CD14-positive monocyte (primary cell): ENCODE measurements around the gene AP1S3. TPM values are rescaled to one million over a fixed set of nuclear protein-coding genes. Genes with fewer than 3 reads are reported as not detected.

Source experiments
- DNase-seq, 3 donors: peaks; one replicate each; pipeline ENCODE4 v3.0.0-alpha.2; 2011 to 2022
- H2AFZ ChIP-seq: 2 replicates; pipeline ENCODE4 v1.6.0; 2012; ENCODE audit warnings: mild to moderate bottlenecking, low read depth, low read length, inconsistent platforms; ENCODE audit not compliant: insufficient read depth, poor library complexity, severe bottlenecking
- H3K27ac ChIP-seq, 2 donors: 1 replicate in 1 of 2; 2 replicates in 1 of 2; pipeline ENCODE4 v1.5.1; 2012 to 2013; ENCODE audit warnings: low read length in 2 of 2, control low read depth in 1 of 2, inconsistent platforms in 1 of 2, low read depth in 1 of 2, mild to moderate bottlenecking in 1 of 2
- H3K27me3 ChIP-seq, 2 donors: one replicate each; pipeline versions ENCODE4 v1.6.0 to v1.6.1; 2011 to 2013; ENCODE audit warnings: low read length in 2 of 2; ENCODE audit not compliant: control insufficient read depth in 2 of 2, insufficient read depth in 2 of 2
- H3K36me3 ChIP-seq, 2 donors: replicated peaks in 1 of 2; 1 replicate in 1 of 2; 2 replicates in 1 of 2; pipeline versions ENCODE4 v1.5.1 to v1.6.1; 2012 to 2013; ENCODE audit warnings: low read length in 2 of 2, control low read depth in 1 of 2, inconsistent platforms in 1 of 2, mild to moderate bottlenecking in 1 of 2; ENCODE audit not compliant: insufficient read depth in 2 of 2, control insufficient read depth in 1 of 2
- H3K4me1 ChIP-seq, 2 donors: 1 replicate in 1 of 2; 2 replicates in 1 of 2; pipeline versions ENCODE4 v1.5.1 to v1.6.1; 2012 to 2013; ENCODE audit warnings: low read length in 2 of 2, control low read depth in 1 of 2, inconsistent platforms in 1 of 2, mild to moderate bottlenecking in 1 of 2, moderate library complexity in 1 of 2; ENCODE audit not compliant: insufficient read depth in 2 of 2, control insufficient read depth in 1 of 2
- H3K4me2 ChIP-seq: replicated peaks from 2 replicates; pipeline ENCODE3; 2012; ENCODE audit warnings: low read length, moderate library complexity, mild to moderate bottlenecking; ENCODE audit not compliant: poor library complexity, severe bottlenecking; ENCODE audit errors: extremely low read depth
- H3K4me3 ChIP-seq, 3 experiments: fragments of 200-600 bp in 1 of 3; sonication (generic) in 1 of 3; replicated peaks in 1 of 3; 1 replicate in 2 of 3; 2 replicates in 1 of 3; pipeline ENCODE4 v1.5.1; 2011 to 2013; ENCODE audit warnings: low read length in 3 of 3, mild to moderate bottlenecking in 3 of 3, control low read depth in 2 of 3, low read depth in 2 of 3, inconsistent platforms in 1 of 3, moderate library complexity in 1 of 3
- H3K79me2 ChIP-seq: 2 replicates; pipeline ENCODE4 v1.6.0; 2012; ENCODE audit warnings: mild to moderate bottlenecking, control low read depth, inconsistent platforms, low read length, moderate library complexity; ENCODE audit not compliant: insufficient read depth
- H3K9ac ChIP-seq: 2 replicates; pipeline ENCODE4 v1.6.0; 2017; ENCODE audit warnings: low read length, mild to moderate bottlenecking; ENCODE audit not compliant: insufficient read depth, poor library complexity, severe bottlenecking
- H3K9me3 ChIP-seq, 2 donors: replicated peaks in 1 of 2; 1 replicate in 1 of 2; 2 replicates in 1 of 2; pipeline versions ENCODE4 v1.5.1 to v1.6.1; 2012 to 2013; ENCODE audit warnings: low read length in 2 of 2, control low read depth in 1 of 2; ENCODE audit not compliant: control insufficient read depth in 1 of 2, insufficient read depth in 1 of 2
- H4K20me1 ChIP-seq: 2 replicates; pipeline ENCODE4 v1.6.0; 2012; ENCODE audit warnings: mild to moderate bottlenecking, low read length, control low read depth, moderate library complexity; ENCODE audit not compliant: insufficient read depth
- H3K27ac Mint-ChIP-seq, 7 donors: one replicate each; pipeline ENCODE4 v1.8.0; 2020; ENCODE audit warnings: mild to moderate bottlenecking in 7 of 7, mixed read lengths in 7 of 7, moderate library complexity in 6 of 7, inconsistent platforms in 2 of 7
- H3K27me3 Mint-ChIP-seq, 3 donors: one replicate each; pipeline ENCODE4 v1.8.0; 2021 to 2022; ENCODE audit warnings: low read depth in 3 of 3, mild to moderate bottlenecking in 3 of 3, mixed read lengths in 3 of 3, moderate library complexity in 3 of 3, inconsistent platforms in 1 of 3
- H3K36me3 Mint-ChIP-seq, 2 donors: one replicate each; pipeline ENCODE4 v1.8.0; 2020; ENCODE audit warnings: mixed read lengths in 2 of 2, inconsistent platforms in 1 of 2, mild to moderate bottlenecking in 1 of 2
- H3K4me1 Mint-ChIP-seq: one replicate; pipeline ENCODE4 v1.8.0; 2020; ENCODE audit warnings: mild to moderate bottlenecking, mixed read lengths
- H3K4me3 Mint-ChIP-seq, 2 donors: one replicate each; pipeline ENCODE4 v1.8.0; 2020; ENCODE audit warnings: mild to moderate bottlenecking in 2 of 2, mixed read lengths in 2 of 2, moderate library complexity in 1 of 2
- H3K9me3 Mint-ChIP-seq, 7 donors: one replicate each; pipeline ENCODE4 v1.8.0; 2020 to 2022; ENCODE audit warnings: mixed read lengths in 7 of 7, mild to moderate bottlenecking in 6 of 7, moderate library complexity in 6 of 7, inconsistent platforms in 2 of 7
- CTCF ChIP-seq: fragments of 200-600 bp; IDR thresholded peaks from one replicate; pipeline ENCODE4 v1.8.0; 2022; ENCODE audit warnings: antibody characterized with exemption, mild to moderate bottlenecking
- WGBS: methylation state at CpG from one replicate; pipeline ENCODE4 v1.1.5; 2013; ENCODE audit warnings: missing lambda C conversion rate; ENCODE audit not compliant: insufficient coverage; 5-methylcytosine and 5-hydroxymethylcytosine counted together
- intact Hi-C, 2 donors: fragments of 100-400 bp; cut with micrococcal nuclease; formaldehyde crosslinking; loops; one replicate each; pipeline versions ENCODE4 v1.15.0 to v1.15.1; 2023
- polyA plus RNA-seq, 3 donors: library from polyadenylated mRNA; depleted of rRNA in 1 of 3; unstranded in 2 of 3; stranded (reverse) in 1 of 3; fragments of 300-500 nt in 2 of 3; fragments of >200 nt in 1 of 3; fragmentation: Illumina TruSeq in 2 of 3; gene quantifications; 1 replicate in 2 of 3; 2 replicates in 1 of 3; pipeline ENCODE4 v1.2.3, GENCODE V29; 2012 to 2021

Gene AP1S3
- polyA plus RNA-seq, 3 donors, result 0.80 to 1.3 (median 0.81) TPM

- no peak for DNase-seq
- H3K4me3 ChIP-seq, result no peak overlapping the region
- no peaks in the 10 kb centered on the region for H3K79me2 ChIP-seq
- Mint-ChIP-seq H3K4me3 (no peak overlapping the region), H3K27me3 (peaks cover 0 to 1% (median 0%) of the 10 kb centered on the region in 3 donors), H3K4me1 (peaks cover 21% of the 10 kb centered on the region), H3K36me3 (peaks cover 18 to 19% of the 10 kb centered on the region in 2 donors), H3K27ac (peak overlapping the region in 1 of 7 donors; percentile 13), H3K9me3 (no peaks in the 10 kb centered on the region)
- H3K9me3 ChIP-seq, result no peaks in the 10 kb centered on the region
- 32% methylated on average over 2 of the region's 5 CpGs for WGBS
- H3K27ac ChIP-seq, result no peak overlapping the region
- intact Hi-C loops, result no loop called here
- H3K36me3 ChIP-seq, result peaks cover 0 to 18% of the 10 kb centered on the region in 2 donors
- no peak overlapping the region for H3K9ac ChIP-seq
- peaks cover 15 to 16% of the 10 kb centered on the region in 2 donors for H3K4me1 ChIP-seq
- no peak overlapping the region for H2AFZ ChIP-seq
- no peaks in the 10 kb centered on the region for H4K20me1 ChIP-seq
- H3K4me2 ChIP-seq, result no peak overlapping the region
- no peaks in the 10 kb centered on the region for H3K27me3 ChIP-seq
- no peak for TF ChIP-seq CTCF
Measured at GRCh38 chr2:223860809-223861738, 23.7 kb upstream of the AP1S3 start.

- peaks cover 30 to 31% of the 10 kb centered on the region in 2 donors for H3K36me3 Mint-ChIP-seq
Measured at GRCh38 chr2:223859070-223859469, 21.7 kb upstream of the AP1S3 start.

More at GRCh38 chr2:223859070-223859469, 21.7 kb upstream of the AP1S3 start:
- H2AFZ ChIP-seq, result no peak overlapping the region
- H3K27ac Mint-ChIP-seq, result peak overlapping the region in 1 of 7 donors; percentile 26
- H4K20me1 ChIP-seq, result no peaks in the 10 kb centered on the region
- no peak overlapping the region for H3K4me3 Mint-ChIP-seq
- no peaks in the 10 kb centered on the region for H3K27me3 ChIP-seq
- no peaks in the 10 kb centered on the region for H3K9me3 ChIP-seq
- intact Hi-C loops, result no loop called here
- no peaks in the 10 kb centered on the region for H3K9me3 Mint-ChIP-seq
- no peak for TF ChIP-seq CTCF
- 81% methylated on average over 3 of the region's 3 CpGs for WGBS
- H3K4me1 Mint-ChIP-seq, result peaks cover 7% of the 10 kb centered on the region
- no peaks in the 10 kb centered on the region for H3K79me2 ChIP-seq
- H3K9ac ChIP-seq, result no peak overlapping the region
- no peak overlapping the region for H3K27ac ChIP-seq
- peaks cover 3 to 38% of the 10 kb centered on the region in 2 donors for H3K36me3 ChIP-seq
- DNase-seq, result no peak
- no peak overlapping the region for H3K4me3 ChIP-seq
- no peaks in the 10 kb centered on the region for H3K4me1 ChIP-seq
- H3K4me2 ChIP-seq, result no peak overlapping the region
- peaks cover 0 to 1% (median 0%) of the 10 kb centered on the region in 3 donors for H3K27me3 Mint-ChIP-seq
